Dendritic cell treated with granulocyte-macrophage colony-stimulating factor and Interleukin-4, amounts not matched to agents 40 ng/mL and 50 ng/mL, for 4 days (primary cell): Measurements from ENCODE around the gene ARHGEF28.

Experiments
- H3K27ac Mint-ChIP-seq: one replicate; pipeline ENCODE4 v1.8.0; 2022; ENCODE audit warnings: mild to moderate bottlenecking, mixed read lengths
- H3K27me3 Mint-ChIP-seq: one replicate; pipeline ENCODE4 v1.8.0; 2022; ENCODE audit warnings: mild to moderate bottlenecking, mixed read lengths
- H3K36me3 Mint-ChIP-seq: one replicate; pipeline ENCODE4 v1.8.0; 2022; ENCODE audit warnings: low read depth, mixed read lengths
- H3K4me1 Mint-ChIP-seq: one replicate; pipeline ENCODE4 v1.8.0; 2022; ENCODE audit warnings: low read depth, mixed read lengths
- H3K4me3 Mint-ChIP-seq: one replicate; pipeline ENCODE4 v1.8.0; 2022; ENCODE audit warnings: mild to moderate bottlenecking, moderate library complexity, mixed read lengths
- H3K9me3 Mint-ChIP-seq: one replicate; pipeline ENCODE4 v1.8.0; 2022; ENCODE audit warnings: mixed read lengths
- intact Hi-C: fragments of 100-400 bp; cut with micrococcal nuclease; formaldehyde crosslinking; loops from one replicate; pipeline ENCODE4 v1.15.0; 2022

Gene ARHGEF28

DNA sequence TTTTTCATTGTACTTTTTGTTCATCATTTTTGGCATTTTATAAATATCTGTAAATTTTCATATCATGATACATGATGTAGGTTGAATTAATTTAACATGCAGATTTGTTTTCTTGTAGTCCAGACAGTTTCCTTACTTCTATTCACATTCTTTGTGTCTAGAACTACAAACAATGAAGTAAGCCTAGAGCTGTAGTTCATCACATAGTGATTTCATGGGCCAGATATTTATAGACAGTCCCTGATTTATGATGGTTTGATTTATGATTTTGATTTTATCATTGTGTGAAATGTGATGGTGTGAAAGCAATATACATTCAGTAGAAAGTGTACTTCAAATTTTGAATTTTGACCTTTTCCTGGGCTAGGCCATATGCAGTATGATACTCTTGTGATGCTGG is 139.0 kb downstream of the ARHGEF28 start:
- intact Hi-C loops = no loop called here
- Mint-ChIP-seq H3K27ac (no peak overlapping the region), H3K27me3 (no peaks in the 10 kb centered on the region), H3K9me3 (peaks cover 25% of the 10 kb centered on the region), H3K36me3 (no peaks in the 10 kb centered on the region), H3K4me1 (no peaks in the 10 kb centered on the region), H3K4me3 (no peak overlapping the region)

DNA sequence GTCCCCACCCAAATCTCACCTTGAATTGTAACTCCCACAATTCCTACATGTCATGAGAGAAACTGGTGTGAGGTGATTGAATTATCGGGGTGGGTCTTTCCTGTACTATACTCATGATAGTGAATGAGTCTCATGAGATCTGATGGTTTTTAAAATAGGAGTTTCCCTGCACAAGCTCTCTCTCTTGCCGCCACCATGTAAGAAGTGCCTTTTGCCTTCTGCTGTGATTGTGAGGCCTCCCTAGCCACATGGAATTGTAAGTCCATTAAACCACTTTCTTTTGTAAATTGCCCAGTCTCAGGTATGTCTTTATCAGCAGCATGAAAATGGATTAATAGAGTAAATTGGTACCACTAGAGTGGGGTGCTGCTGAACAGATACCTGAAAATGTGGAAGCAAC is 140.9 kb downstream of the ARHGEF28 start:
- intact Hi-C loops = no loop called here
- H3K27me3 Mint-ChIP-seq = no peaks in the 10 kb centered on the region
- no peaks in the 10 kb centered on the region for H3K4me1 Mint-ChIP-seq
- H3K36me3 Mint-ChIP-seq = no peaks in the 10 kb centered on the region
- H3K27ac Mint-ChIP-seq = no peak overlapping the region
- H3K9me3 Mint-ChIP-seq = peaks cover 25% of the 10 kb centered on the region
- H3K4me3 Mint-ChIP-seq = no peak overlapping the region

DNA sequence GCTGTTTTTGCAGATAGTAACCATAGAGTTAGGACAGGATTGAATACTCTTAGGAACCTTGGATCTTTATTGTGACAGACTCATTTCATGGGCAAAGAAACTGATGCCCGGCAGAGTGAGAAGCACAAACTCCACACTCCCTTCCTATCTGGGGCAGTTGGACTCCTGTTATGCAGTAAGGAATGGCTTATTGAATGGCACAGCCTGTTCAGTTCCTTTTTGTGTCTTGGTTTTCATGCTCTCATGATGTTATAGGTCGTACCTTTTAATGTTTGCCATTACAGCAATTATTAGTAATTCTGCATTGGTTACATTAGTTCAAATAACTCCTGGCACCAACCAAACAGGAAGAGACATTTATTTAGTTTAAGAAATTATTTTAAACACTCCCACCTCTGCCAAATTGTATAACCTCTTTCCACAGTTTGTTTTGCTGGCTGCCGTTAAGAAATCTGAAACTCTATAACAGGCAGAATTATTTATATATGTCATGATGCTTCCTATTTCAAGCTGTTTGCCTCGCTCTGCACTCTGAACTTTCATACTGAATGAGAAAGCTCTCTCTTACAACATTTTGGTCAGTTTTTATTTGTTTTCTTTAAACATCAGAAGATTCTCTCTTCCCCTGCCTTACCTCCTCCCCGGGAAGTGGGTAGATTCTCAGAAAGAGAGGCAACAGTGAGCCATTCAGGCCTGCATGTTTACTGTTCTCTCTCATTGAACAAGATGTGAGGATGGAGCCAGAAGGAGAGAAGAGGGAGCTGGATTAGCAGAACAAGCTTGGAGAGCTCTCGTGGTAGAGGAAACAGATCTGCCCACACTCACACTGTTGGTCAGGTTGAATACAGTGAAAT is 144.4 kb downstream of the ARHGEF28 start:
- Mint-ChIP-seq H3K9me3 (peaks cover 25% of the 10 kb centered on the region), H3K4me3 (no peak overlapping the region), H3K4me1 (no peaks in the 10 kb centered on the region), H3K36me3 (no peaks in the 10 kb centered on the region), H3K27ac (no peak overlapping the region), H3K27me3 (no peaks in the 10 kb centered on the region)
- intact Hi-C loops = no loop called here

DNA sequence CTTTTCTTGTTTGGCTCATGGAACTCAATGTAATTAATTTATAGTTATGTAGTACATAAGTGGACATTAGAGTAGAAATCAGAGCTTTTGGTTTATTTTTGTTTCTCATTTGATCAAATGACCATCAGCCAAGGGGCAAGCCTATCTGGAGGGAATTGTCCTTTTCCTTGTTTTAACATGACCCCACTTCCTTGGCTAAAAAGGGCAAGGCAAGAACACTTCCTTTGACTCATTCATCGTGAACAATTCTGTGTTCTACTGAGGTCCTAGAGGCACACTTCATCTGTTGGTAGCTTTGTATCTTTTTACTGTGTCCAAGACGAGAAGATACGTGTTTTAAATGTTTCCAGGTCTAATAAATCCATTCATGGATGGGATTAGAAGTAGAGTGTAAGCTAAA is 148.9 kb downstream of the ARHGEF28 start:
- Mint-ChIP-seq H3K4me3 (no peak overlapping the region), H3K27me3 (no peaks in the 10 kb centered on the region), H3K4me1 (no peaks in the 10 kb centered on the region), H3K36me3 (no peaks in the 10 kb centered on the region), H3K27ac (no peak overlapping the region), H3K9me3 (no peaks in the 10 kb centered on the region)
- intact Hi-C loops = no loop called here

DNA sequence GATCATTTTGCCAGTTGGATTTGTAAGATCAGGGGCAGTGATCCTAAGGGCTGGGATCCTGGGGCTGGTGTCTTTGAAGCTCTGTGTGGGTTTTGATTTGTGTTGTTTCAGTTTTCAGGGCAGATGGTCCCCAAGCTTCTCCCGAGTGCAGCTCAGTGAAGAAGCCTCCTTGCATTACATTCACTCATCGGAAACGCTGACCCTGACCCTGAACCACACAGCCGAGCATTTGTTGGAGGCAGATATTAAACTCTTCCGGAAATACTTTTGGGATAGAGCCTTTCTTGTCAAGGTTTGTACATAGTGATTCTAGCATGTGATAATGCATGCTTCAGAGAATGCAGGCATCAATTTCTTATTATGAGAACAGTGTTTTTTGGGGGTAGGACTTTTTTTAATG is 150.4 kb downstream of the ARHGEF28 start:
- no peak overlapping the region for H3K27ac Mint-ChIP-seq
- no peaks in the 10 kb centered on the region for H3K36me3 Mint-ChIP-seq
- no peak overlapping the region for H3K4me3 Mint-ChIP-seq
- no peaks in the 10 kb centered on the region for H3K27me3 Mint-ChIP-seq
- no peaks in the 10 kb centered on the region for H3K9me3 Mint-ChIP-seq
- peaks cover 10% of the 10 kb centered on the region for H3K4me1 Mint-ChIP-seq
- intact Hi-C loops = no loop called here

DNA sequence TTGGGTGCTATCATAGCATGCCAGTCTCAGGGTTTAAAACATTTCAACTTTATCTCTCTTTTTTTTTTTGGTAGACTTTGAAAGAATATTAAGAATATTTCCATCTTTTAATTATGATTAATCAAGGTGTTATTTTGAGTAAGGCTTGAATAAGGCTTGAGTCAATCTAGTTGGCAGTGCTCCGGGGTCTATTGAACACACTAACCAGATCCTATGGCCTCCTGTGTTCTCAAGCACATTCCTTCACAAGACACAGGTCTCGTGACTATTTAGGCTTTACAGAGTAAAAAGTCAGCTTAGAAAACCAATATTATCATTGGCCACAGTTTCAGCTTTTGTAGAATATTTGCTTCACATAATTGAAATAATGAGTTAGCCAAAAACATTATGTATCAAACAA is 151.2 kb downstream of the ARHGEF28 start:
- Mint-ChIP-seq H3K36me3 (no peaks in the 10 kb centered on the region), H3K27me3 (no peaks in the 10 kb centered on the region), H3K27ac (no peak overlapping the region), H3K9me3 (no peaks in the 10 kb centered on the region), H3K4me3 (no peak overlapping the region), H3K4me1 (peaks cover 10% of the 10 kb centered on the region)
- intact Hi-C loops = no loop called here

DNA sequence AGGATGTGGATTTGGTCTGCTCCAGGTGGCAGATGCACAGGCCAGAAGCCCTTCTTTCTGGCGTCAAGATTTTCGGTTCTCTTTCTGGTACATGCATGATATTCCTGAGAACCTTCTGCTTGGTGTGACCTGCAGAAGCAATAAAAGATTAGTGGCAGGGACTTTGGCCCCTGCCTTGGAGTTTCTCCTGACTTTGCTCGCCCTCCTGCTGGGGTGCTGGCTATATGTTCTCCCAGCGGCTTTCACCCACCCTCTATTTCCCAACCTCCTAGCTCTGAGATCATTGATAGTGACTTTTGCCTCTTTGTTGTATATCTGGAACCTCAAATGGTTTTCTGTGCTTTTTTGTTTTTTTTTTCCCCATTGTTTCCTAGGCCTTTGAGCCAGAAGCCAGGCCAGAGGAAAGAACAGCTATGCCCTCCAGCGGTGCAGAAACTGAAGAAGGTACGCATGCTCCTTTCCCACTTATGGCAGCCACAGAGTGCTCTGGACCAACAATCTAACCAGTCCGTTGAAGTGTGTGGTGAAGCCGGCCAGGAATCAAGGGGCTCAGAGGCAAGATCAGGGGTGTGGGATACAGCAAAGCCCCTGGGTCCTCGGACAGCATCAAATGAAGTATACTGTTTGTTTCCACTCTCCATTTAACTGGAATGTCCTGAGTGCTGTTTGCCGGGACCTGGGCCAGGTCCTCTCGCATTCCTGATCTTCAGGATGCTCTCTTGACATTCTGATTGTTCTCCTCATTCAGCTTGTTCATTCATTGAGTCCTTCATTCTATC is 154.5 kb downstream of the ARHGEF28 start:
- intact Hi-C loops = no loop called here

DNA sequence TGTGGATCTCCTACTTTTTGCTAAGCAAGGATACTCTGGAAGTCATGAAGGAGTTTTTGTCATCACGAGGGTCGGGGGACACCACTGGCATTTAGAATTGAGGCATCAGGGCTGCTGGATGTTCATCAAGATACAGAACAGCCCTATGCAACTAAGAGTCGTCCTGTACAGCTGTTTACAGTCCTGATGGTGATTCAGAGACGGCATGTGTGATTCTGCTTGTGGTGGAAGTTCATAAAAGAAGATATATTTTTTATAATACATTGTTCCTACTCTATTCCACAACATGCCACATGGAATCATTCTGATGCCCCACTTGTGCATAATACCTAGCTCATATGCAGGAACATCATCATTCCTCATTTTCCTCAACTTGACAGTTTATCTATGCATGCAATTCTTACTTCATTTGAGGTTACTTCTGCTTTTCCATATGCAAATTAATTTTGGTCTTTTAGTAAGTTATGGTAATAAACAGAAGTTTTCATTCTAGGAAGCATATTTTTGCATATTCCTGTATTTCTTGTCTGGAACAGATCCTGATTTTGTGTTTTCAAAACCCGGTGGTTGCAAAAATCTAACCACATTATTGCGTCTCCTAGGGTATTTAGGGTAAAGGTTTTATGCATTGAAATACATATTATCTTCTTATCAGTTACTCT is 155.2 kb downstream of the ARHGEF28 start:
- Mint-ChIP-seq H3K27ac (no peak overlapping the region), H3K27me3 (no peaks in the 10 kb centered on the region), H3K9me3 (no peaks in the 10 kb centered on the region), H3K36me3 (no peaks in the 10 kb centered on the region), H3K4me3 (no peak overlapping the region), H3K4me1 (peaks cover 20% of the 10 kb centered on the region)
- intact Hi-C loops = no loop called here

More for the DNA sequence above, 154.5 kb downstream of the ARHGEF28 start:
- Mint-ChIP-seq H3K27me3 (no peaks in the 10 kb centered on the region), H3K36me3 (no peaks in the 10 kb centered on the region), H3K4me3 (no peak overlapping the region), H3K4me1 (peaks cover 20% of the 10 kb centered on the region), H3K27ac (no peak overlapping the region), H3K9me3 (no peaks in the 10 kb centered on the region)

DNA sequence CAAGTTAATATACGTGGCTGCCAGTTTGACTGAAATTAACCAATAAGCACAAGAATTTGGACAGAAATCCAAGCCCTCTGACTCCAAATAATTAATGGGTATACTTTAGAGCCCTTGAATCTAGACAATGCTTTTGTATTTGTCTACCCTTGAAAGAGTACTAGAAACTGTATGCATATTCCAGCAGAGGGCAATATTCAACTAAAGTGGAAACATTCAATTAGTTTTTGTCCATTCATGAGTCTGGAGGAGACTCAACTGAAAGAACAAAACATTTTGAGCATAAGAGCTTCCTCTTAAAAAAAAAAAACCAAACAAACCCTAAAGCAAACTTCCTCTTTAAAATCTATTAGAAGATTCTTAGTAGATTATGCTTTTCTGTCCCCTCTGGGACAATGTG is 157.8 kb downstream of the ARHGEF28 start:
- Mint-ChIP-seq H3K27me3 (no peaks in the 10 kb centered on the region), H3K4me3 (no peak overlapping the region), H3K9me3 (no peaks in the 10 kb centered on the region), H3K36me3 (no peaks in the 10 kb centered on the region), H3K27ac (peak overlapping the region; percentile 8), H3K4me1 (peaks cover 20% of the 10 kb centered on the region)
- intact Hi-C loops = no loop called here

DNA sequence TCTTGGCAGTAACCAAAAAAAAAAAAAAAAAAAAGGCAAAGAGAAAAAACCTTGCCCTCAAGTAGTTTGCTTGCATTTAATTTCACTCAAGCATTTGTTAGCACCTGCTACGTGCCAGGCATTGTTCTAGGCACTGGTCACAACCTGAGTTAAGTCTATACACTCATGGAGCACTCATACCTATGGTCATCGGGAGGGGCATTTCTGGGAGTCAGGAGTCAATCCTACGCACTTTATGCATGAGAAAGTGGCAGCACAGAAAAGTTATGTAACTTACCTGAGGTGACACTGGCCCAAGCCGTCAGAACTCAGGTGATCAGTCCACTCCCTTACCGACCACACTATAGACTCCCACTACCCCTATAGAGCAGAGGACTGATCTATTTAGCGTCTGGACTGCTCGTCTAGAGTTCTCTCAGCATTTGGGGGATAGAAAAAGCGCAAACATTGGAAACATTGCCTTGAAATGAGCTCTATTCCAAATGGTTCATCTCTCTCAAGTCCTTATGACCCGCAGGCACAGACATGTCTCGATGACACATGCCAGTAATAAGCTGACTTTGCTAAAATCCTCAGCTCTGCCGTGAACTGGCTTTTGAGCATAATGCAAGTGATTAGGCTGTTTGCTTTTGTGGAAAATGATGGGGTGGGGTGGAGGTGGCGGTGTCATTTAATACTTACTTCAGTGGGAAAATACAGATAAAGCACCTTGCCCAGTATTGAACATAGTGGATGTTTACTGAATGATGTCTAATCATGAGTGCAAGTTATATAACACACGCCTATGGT is 160.2 kb downstream of the ARHGEF28 start:
- H3K27me3 Mint-ChIP-seq = no peaks in the 10 kb centered on the region
- no peak overlapping the region for H3K4me3 Mint-ChIP-seq
- H3K36me3 Mint-ChIP-seq = no peaks in the 10 kb centered on the region
- H3K27ac Mint-ChIP-seq = no peak overlapping the region
- intact Hi-C loops = no loop called here
- H3K4me1 Mint-ChIP-seq = peaks cover 11% of the 10 kb centered on the region
- H3K9me3 Mint-ChIP-seq = no peaks in the 10 kb centered on the region

DNA sequence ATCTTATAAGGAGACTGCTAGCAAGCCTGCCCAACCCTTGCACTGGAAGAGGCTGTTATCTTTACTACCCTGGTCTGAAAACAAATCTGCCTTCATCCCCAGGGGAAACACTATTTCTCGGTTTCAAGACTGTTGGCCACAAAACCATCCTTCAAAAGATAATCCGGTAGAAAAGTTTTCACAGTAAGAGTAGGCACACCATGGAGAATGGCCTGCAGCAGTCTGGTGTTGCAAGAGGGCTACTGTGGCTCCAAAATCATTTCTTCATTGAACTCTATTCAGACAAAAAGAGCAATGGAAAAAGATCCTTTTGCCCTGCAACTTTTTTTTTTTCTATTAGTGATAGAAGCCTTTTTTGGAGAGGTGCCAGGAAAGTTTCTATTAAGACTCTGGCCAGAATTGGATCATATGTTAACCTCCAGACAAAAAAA is 163.9 kb downstream of the ARHGEF28 start:
- intact Hi-C loops = loop anchor here (10.0 kb wide), 1 partner anchor 855 kb away; the partner anchor contains the start of gene ENC1
- Mint-ChIP-seq H3K27me3 (no peaks in the 10 kb centered on the region), H3K27ac (no peak overlapping the region), H3K36me3 (no peaks in the 10 kb centered on the region), H3K9me3 (no peaks in the 10 kb centered on the region), H3K4me3 (no peak overlapping the region), H3K4me1 (no peaks in the 10 kb centered on the region)

DNA sequence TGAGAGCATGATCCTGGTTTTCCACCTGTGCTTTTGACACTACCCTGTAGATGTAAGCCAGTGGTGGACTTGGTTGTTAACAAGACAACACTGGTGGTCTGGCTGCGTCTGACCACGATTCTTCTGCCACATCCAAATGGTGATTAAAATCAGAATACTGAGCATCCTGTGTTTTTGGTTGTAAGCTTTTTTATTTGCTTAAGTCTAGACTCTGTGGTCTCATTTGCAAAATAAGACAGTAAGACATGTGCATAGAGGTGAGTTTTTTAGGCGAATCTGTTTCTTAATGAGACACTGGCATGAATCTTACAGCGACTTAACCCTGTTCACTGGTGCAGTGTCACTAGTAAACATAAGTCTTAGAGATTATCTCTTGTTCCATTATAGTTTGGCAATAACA is 165.4 kb downstream of the ARHGEF28 start:
- intact Hi-C loops = loop anchor here (10.0 kb wide), 1 partner anchor 853 kb away; the partner anchor contains the start of gene ENC1
- H3K36me3 Mint-ChIP-seq = no peaks in the 10 kb centered on the region
- no peaks in the 10 kb centered on the region for H3K9me3 Mint-ChIP-seq
- no peak overlapping the region for H3K4me3 Mint-ChIP-seq
- H3K4me1 Mint-ChIP-seq = peaks cover 6% of the 10 kb centered on the region
- no peaks in the 10 kb centered on the region for H3K27me3 Mint-ChIP-seq
- H3K27ac Mint-ChIP-seq = no peak overlapping the region

DNA sequence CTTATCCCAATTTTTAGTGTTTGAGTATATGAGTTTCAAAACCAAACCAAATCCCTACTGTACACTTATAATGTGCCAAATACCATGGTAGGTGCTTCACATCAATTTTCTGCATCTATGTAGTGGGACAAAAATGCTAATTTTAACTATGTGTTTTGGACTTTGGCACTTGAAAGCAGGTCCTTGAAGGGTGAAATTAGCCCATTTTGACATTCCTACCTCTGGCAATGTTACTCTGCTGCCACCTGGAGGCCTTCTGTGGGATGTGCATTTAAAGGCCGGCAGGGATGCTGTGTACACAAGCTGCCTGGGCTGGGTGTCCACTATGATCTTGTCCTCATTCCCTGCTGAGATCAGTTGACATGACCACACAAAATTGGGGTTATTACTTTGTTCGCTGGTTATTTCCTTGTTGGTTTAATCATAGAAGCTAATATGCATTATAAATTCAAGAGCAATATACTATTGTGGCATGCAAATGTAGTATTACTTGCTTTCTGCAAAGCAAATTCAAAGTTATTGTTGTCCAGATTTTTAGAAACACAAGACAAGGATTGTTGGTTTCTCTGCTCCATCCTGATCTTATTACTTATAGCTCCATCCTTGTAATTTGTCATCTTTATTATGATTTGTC is 166.8 kb downstream of the ARHGEF28 start:
- H3K9me3 Mint-ChIP-seq = no peaks in the 10 kb centered on the region
- H3K4me1 Mint-ChIP-seq = peaks cover 11% of the 10 kb centered on the region
- intact Hi-C loops = loop anchor here (1.0 to 10.0 kb wide), 2 partner anchors 202 to 852 kb away; partner anchors contain the start of gene ENC1
- no peaks in the 10 kb centered on the region for H3K36me3 Mint-ChIP-seq
- no peak overlapping the region for H3K4me3 Mint-ChIP-seq
- no peaks in the 10 kb centered on the region for H3K27me3 Mint-ChIP-seq
- H3K27ac Mint-ChIP-seq = no peak overlapping the region
